GM12801 (cell line): ENCODE results near the gene CHRNB1.

Experiments
- CTCF ChIP-seq: IDR thresholded peaks from one replicate; pipeline ENCODE4 v1.5.1; 2011; ENCODE audit warnings: control low read depth; ENCODE audit not compliant: insufficient read length; ENCODE audit errors: extremely low read depth

CHRNB1 gene

GRCh38 chr17:7502171-7502847, 57.4 kb downstream of the CHRNB1 start:
- TF ChIP-seq CTCF: no peak

GRCh38 chr17:7502987-7503386, 58.1 kb downstream of the CHRNB1 start:
- TF ChIP-seq CTCF: no peak

- TF ChIP-seq CTCF: no peak
Observed at GRCh38 chr17:7503521-7503920, 58.7 kb downstream of the CHRNB1 start.
